Measurements from ENCODE around the gene CCDC18. TPM values are rescaled to one million over a fixed set of nuclear protein-coding genes. Genes with fewer than 3 reads are reported as not detected.
"Not testable (repeated sequence)": the region's sequence is repeated elsewhere in the genome, so short reads cannot be mapped to it uniquely, and the experiment has no call there.

The CCDC18 gene
- total RNA-seq, 1 donor from 2014 or later, result 12.2 TPM

GRCh38 chr1:93235261-93235660 is 54.7 kb downstream of the CCDC18 start:
- FAIRE-seq, result no peak
- DNase-seq (ENCODE audit: low spot score in 2 of 2), result no peak

GRCh38 chr1:93237021-93237420 is 56.5 kb downstream of the CCDC18 start:
- no peak for DNase-seq (ENCODE audit: low spot score in 2 of 2)
- no peak for FAIRE-seq

GRCh38 chr1:93238425-93238824 is 57.9 kb downstream of the CCDC18 start:
- no peak for DNase-seq (ENCODE audit: low spot score in 2 of 2)
- no peak for FAIRE-seq

- no peak for DNase-seq (ENCODE audit: low spot score in 2 of 2)
- FAIRE-seq, result no peak
Measured at GRCh38 chr1:93239863-93240262, 59.3 kb downstream of the CCDC18 start.

- not testable (repeated sequence) for FAIRE-seq
Measured at GRCh38 chr1:93243233-93243632, 62.7 kb downstream of the CCDC18 start.

GRCh38 chr1:93244298-93245069 is 64.0 kb downstream of the CCDC18 start:
- no peak for FAIRE-seq

More at GRCh38 chr1:93243233-93243632, 62.7 kb downstream of the CCDC18 start:
- not testable (repeated sequence) for DNase-seq (ENCODE audit: low spot score in 2 of 2)

GRCh38 chr1:93251966-93252365 is 71.4 kb downstream of the CCDC18 start:
- no peak for FAIRE-seq

More at GRCh38 chr1:93244298-93245069, 64.0 kb downstream of the CCDC18 start:
- DNase-seq (ENCODE audit: low spot score in 2 of 2), result no peak

GRCh38 chr1:93252598-93252997 is 72.1 kb downstream of the CCDC18 start:
- DNase-seq (ENCODE audit: low spot score in 2 of 2), result no peak
- FAIRE-seq, result no peak

More at GRCh38 chr1:93251966-93252365, 71.4 kb downstream of the CCDC18 start:
- DNase-seq (ENCODE audit: low spot score in 2 of 2), result no peak

- FAIRE-seq, result no peak
Measured at GRCh38 chr1:93253516-93253915, 73.0 kb downstream of the CCDC18 start.

GRCh38 chr1:93255222-93256079 is 74.9 kb downstream of the CCDC18 start:
- FAIRE-seq (no peak), DNase-seq (ENCODE audit: low spot score in 2 of 2) (no peak)

More at GRCh38 chr1:93253516-93253915, 73.0 kb downstream of the CCDC18 start:
- DNase-seq (ENCODE audit: low spot score in 2 of 2), result no peak

- no peak for DNase-seq (ENCODE audit: low spot score in 2 of 2)
- FAIRE-seq, result no peak
Measured at GRCh38 chr1:93256433-93256832, 75.9 kb downstream of the CCDC18 start.

GRCh38 chr1:93257889-93258288 is 77.4 kb downstream of the CCDC18 start:
- DNase-seq (ENCODE audit: low spot score in 2 of 2) (no peak), FAIRE-seq (peak; percentile 93)

GRCh38 chr1:93260726-93261125 is 80.2 kb downstream of the CCDC18 start:
- DNase-seq (ENCODE audit: low spot score in 2 of 2); FAIRE-seq: not testable (repeated sequence)

- DNase-seq (ENCODE audit: low spot score in 2 of 2) (no peak), FAIRE-seq (no peak)
Measured at GRCh38 chr1:93262645-93263044, 82.1 kb downstream of the CCDC18 start.

GRCh38 chr1:93268888-93269287 is 88.4 kb downstream of the CCDC18 start:
- DNase-seq (ENCODE audit: low spot score in 2 of 2); FAIRE-seq: not testable (repeated sequence)

- not testable (repeated sequence) for FAIRE-seq; DNase-seq (ENCODE audit: low spot score in 2 of 2)
Measured at GRCh38 chr1:93275262-93275633, 94.7 kb downstream of the CCDC18 start.

- no peak for FAIRE-seq
- DNase-seq (ENCODE audit: low spot score in 2 of 2), result no peak
Measured at GRCh38 chr1:93275634-93276295, 95.2 kb downstream of the CCDC18 start.

GRCh38 chr1:93277530-93277929 is 97.0 kb downstream of the CCDC18 start:
- DNase-seq (ENCODE audit: low spot score in 2 of 2); FAIRE-seq: not testable (repeated sequence)

GRCh38 chr1:93283496-93283895 is 103.0 kb downstream of the CCDC18 start:
- DNase-seq (ENCODE audit: low spot score in 2 of 2) (no peak), FAIRE-seq (no peak)

- FAIRE-seq, result no peak
- no peak for DNase-seq (ENCODE audit: low spot score in 2 of 2)
Measured at GRCh38 chr1:93288558-93288957, 108.0 kb downstream of the CCDC18 start.
